Liver (tissue), 9 donors: Measurements from ENCODE around the gene PIPOX. TPM values are rescaled to one million over a fixed set of nuclear protein-coding genes. Genes with fewer than 3 reads are reported as not detected.

Experiments used
- DNase-seq: peaks from one replicate; pipeline ENCODE4 v3.0.0-alpha.2; 2017; ENCODE audit warnings: low spot score
- H3K27ac ChIP-seq, 2 donors: one replicate each; pipeline ENCODE4 v1.7.0; 2013; ENCODE audit warnings: inconsistent platforms in 2 of 2, low read length in 2 of 2, control low read depth in 1 of 2, low read depth in 1 of 2, mild to moderate bottlenecking in 1 of 2
- H3K27me3 ChIP-seq, 4 donors: one replicate each; pipeline versions ENCODE4 v1.6.1 to v1.7.0; 2013; ENCODE audit warnings: low read length in 3 of 4, inconsistent platforms in 1 of 4, mild to moderate bottlenecking in 1 of 4, moderate library complexity in 1 of 4; ENCODE audit not compliant: control insufficient read depth in 4 of 4, insufficient read depth in 4 of 4
- H3K36me3 ChIP-seq, 4 donors: one replicate each; pipeline versions ENCODE4 v1.6.1 to v1.7.0; 2013; ENCODE audit warnings: low read length in 3 of 4, mild to moderate bottlenecking in 3 of 4, low read depth in 1 of 4, moderate library complexity in 1 of 4; ENCODE audit not compliant: control insufficient read depth in 4 of 4, insufficient read depth in 3 of 4
- H3K4me1 ChIP-seq, 4 donors: one replicate each; pipeline versions ENCODE4 v1.6.1 to v1.7.0; 2013; ENCODE audit warnings: low read length in 3 of 4, mild to moderate bottlenecking in 3 of 4, moderate library complexity in 1 of 4; ENCODE audit not compliant: control insufficient read depth in 4 of 4, insufficient read depth in 4 of 4
- H3K4me3 ChIP-seq, 3 donors: one replicate each; pipeline versions ENCODE4 v1.6.1 to v1.7.0; 2013; ENCODE audit warnings: low read length in 3 of 3, control low read depth in 1 of 3, low read depth in 1 of 3, mild to moderate bottlenecking in 1 of 3
- H3K9ac ChIP-seq, 2 donors: one replicate each; pipeline ENCODE4 v1.7.0; 2013; ENCODE audit warnings: low read length in 2 of 2, mild to moderate bottlenecking in 2 of 2, moderate library complexity in 2 of 2, control low read depth in 1 of 2, low read depth in 1 of 2
- H3K9me3 ChIP-seq, 4 donors: one replicate each; pipeline versions ENCODE4 v1.6.1 to v1.7.0; 2013; ENCODE audit warnings: low read length in 3 of 4; ENCODE audit not compliant: control insufficient read depth in 4 of 4
- EGR1 ChIP-seq, 2 donors: IDR thresholded peaks; 2 replicates each; pipeline ENCODE4 v1.6.1; 2016 to 2018; ENCODE audit warnings: antibody characterized with exemption in 2 of 2, low read depth in 2 of 2
- MAX ChIP-seq: IDR thresholded peaks from 2 replicates; pipeline ENCODE4 v1.6.1; 2016; ENCODE audit warnings: antibody characterized with exemption
- REST ChIP-seq: IDR thresholded peaks from 2 replicates; pipeline ENCODE4 v1.6.1; 2016; ENCODE audit warnings: antibody characterized with exemption, mild to moderate bottlenecking
- TAF1 ChIP-seq: conservative IDR thresholded peaks from 2 replicates; pipeline ENCODE4 v1.6.1; 2016; ENCODE audit warnings: antibody characterized with exemption, mild to moderate bottlenecking
- YY1 ChIP-seq: IDR thresholded peaks from 2 replicates; pipeline ENCODE4 v1.6.1; 2016; ENCODE audit warnings: antibody characterized with exemption, mild to moderate bottlenecking
- WGBS: extraction: QIAGEN DNeasy Blood & Tissue Kit; methylation state at CpG from one replicate; pipeline ENCODE4 v1.1.7; 2013; 5-methylcytosine and 5-hydroxymethylcytosine counted together
- polyA plus RNA-seq, 2 donors: library from polyadenylated mRNA; stranded (reverse) in 1 of 2; unstranded in 1 of 2; fragments of 200-250 nt in 1 of 2; fragments of >200 nt in 1 of 2; fragmentation: Nextera tagmentation in 1 of 2; extraction: Ambion mirVana in 1 of 2; gene quantifications; one replicate each; pipeline versions ENCODE4 v1.2.1 to v1.2.3, GENCODE V29; 2013 to 2015
- total RNA-seq, 2 donors: library from RNA; depleted of rRNA; stranded (reverse); fragments of >200 nt; gene quantifications; one replicate each; pipeline ENCODE4 v1.2.3, GENCODE V29; 2014
- donor health status: healthy.
- donor health status: healthy.
- donor health status: healthy.
- donor health status: healthy.
- donor health status: healthy.

The PIPOX gene
- total and polyA plus RNA-seq, 4 donors = 19.3 to 227 (median 158) TPM

GRCh38 chr17:29003289-29003688 is 39.7 kb upstream of the PIPOX start (continued):
- TF ChIP-seq REST (no peak), YY1 (no peak)

GRCh38 chr17:29004081-29004692 is 38.8 kb upstream of the PIPOX start:
- peak; percentile 97 for TF ChIP-seq REST
- no peak for TF ChIP-seq TAF1
- Histone ChIP-seq H3K4me3 (no peak overlapping the region), H3K27ac (no peak overlapping the region), H3K9ac (no peak overlapping the region), H3K9me3 (no peaks in the 10 kb centered on the region), H3K4me1 (peaks cover 0 to 4% (median 3%) of the 10 kb centered on the region in 4 donors), H3K27me3 (peaks cover 0 to 8% (median 4%) of the 10 kb centered on the region in 4 donors), H3K36me3 (no peaks in the 10 kb centered on the region)
- 53% methylated on average over 20 of the region's 20 CpGs for WGBS
- no peak for DNase-seq

GRCh38 chr17:29005936-29006511 is 36.9 kb upstream of the PIPOX start, which contains the start of gene SEZ6:
TSS of gene SEZ6 (minus strand) at chr17:29006033. CDS start at chr17:29005869, 164 bp downstream.
- no peaks in the 10 kb centered on the region for H3K36me3 ChIP-seq
- WGBS = 8% methylated on average over 43 of the region's 43 CpGs
- H3K27me3 ChIP-seq = peaks cover 0 to 8% (median 4%) of the 10 kb centered on the region in 4 donors
- peak; percentile 75 for DNase-seq
- TF ChIP-seq REST = peak; percentile 98
- TF ChIP-seq MAX = no peak
- no peak for TF ChIP-seq EGR1 (IDR thresholded peaks at IDR 0.05; ENCODE audit: low read depth in 2 of 2)
- peak within 1 kb of the TSS in 1 of 3 donors; percentile 36 for H3K4me3 ChIP-seq
- H3K9ac ChIP-seq = no peak within 1 kb of the TSS
- H3K9me3 ChIP-seq = no peaks in the 10 kb centered on the region
- peaks cover 0 to 4% (median 3%) of the 10 kb centered on the region in 4 donors for H3K4me1 ChIP-seq
- H3K27ac ChIP-seq = no peak within 1 kb of the TSS
